GM18873 (cell line): ENCODE measurements around the gene ERC1.
"Not testable (repeated sequence)": the region's sequence is repeated elsewhere in the genome, so short reads cannot be mapped to it uniquely, and the experiment has no call there.

Experiments
- ATAC-seq: cut with Tn5 transposase; IDR thresholded peaks from one replicate; pipeline ENCODE4 v1.9.1; 2021; ENCODE audit warnings: mild to moderate bottlenecking, moderate library complexity, moderate number of reproducible peaks; ENCODE audit not compliant: unreplicated experiment, low FRiP score

Gene ERC1

DNA sequence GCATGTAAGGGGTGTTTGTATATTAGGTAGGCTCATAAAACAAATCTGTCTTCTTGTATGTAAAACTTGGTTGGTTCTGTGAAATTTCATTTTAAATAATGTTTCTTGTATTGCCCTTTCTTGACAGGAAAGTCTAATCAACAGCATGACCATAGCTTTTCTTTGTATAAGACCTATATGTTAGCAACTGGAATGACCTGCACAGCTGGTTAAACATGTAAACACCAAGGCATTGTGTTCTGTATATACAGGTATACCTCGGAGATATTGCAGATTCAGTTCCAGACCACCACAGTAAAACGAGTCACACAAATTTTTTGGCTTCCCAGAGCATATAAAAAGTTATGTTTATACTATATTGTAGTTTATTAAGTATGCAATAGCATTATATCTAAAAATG lies 183.6 kb downstream of the ERC1 start:
- no peak for ATAC-seq

DNA sequence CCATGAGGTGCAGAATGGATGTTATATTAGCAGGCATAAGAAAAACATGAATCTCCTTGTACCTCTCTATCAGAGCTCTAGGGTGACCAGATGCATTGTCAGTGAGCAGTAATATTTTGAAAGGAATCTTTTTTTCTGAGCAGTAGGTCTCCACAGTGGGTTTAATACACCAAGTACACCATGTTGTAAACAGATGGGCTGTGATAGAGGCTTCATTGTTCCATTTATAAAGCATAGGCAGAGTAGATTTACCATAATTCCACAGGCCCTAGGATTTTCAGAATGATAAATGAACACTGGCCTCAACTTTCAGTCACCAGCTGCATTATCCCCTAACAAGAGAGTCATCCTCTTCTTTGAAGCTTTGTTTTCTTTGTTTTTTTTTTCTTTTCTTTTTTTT lies 185.2 kb downstream of the ERC1 start:
- ATAC-seq = no peak

DNA sequence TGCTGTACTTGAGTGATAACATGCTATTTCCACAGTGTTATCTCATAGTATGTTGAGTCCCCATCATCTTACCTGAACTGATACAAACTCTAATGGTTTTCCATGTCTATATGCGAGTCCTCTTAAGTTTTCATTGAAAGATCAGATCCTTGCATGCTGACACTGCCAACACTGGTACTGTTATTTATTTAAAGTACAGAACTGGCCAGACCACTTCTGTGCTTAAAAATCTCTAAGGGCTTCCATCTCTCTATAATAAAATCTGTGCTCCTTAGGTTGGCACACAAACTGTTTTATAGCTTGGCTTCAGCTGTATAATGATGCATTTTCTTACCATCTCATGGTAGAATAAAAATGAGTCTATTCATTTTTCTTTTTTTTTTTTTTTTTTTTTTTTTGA lies 188.1 kb downstream of the ERC1 start:
- ATAC-seq = no peak

DNA sequence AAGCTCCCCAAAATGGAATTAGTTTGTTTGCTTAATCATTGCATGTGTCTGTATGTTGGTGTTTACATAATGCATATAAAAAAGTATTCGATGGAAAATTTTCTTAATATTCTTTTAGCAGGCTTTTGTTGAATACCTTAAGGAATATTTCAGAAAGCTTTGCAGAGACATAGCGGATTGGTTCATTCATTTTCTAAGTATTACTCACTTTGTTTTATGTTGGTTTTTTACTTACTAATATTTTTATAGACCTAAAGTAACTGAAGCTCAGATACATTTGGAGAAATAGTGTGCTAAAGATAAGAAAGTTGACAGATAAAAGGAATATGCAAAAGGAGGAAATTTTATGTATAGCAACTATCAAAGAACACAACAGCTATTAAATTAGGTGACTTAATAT lies 191.0 kb downstream of the ERC1 start:
- ATAC-seq = no peak

DNA sequence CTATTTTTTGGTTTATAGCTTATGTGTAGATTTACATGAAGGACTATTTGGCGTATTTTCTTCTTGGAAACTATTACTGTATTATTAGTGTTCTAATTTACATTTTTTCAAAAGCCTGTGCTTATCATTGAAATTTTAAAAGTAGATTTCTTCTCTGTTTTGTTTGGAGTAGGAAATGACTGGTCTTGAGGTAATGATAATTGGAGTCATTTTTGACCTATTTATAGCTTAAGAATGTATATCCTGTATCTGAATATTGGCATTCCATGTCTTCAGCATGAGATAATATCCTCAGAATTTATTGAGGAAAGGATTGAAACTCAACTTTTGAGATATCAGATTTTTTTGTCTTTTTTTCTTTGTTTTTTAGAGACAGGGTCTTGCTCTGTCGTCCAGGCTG lies 193.4 kb downstream of the ERC1 start:
- no peak for ATAC-seq

DNA sequence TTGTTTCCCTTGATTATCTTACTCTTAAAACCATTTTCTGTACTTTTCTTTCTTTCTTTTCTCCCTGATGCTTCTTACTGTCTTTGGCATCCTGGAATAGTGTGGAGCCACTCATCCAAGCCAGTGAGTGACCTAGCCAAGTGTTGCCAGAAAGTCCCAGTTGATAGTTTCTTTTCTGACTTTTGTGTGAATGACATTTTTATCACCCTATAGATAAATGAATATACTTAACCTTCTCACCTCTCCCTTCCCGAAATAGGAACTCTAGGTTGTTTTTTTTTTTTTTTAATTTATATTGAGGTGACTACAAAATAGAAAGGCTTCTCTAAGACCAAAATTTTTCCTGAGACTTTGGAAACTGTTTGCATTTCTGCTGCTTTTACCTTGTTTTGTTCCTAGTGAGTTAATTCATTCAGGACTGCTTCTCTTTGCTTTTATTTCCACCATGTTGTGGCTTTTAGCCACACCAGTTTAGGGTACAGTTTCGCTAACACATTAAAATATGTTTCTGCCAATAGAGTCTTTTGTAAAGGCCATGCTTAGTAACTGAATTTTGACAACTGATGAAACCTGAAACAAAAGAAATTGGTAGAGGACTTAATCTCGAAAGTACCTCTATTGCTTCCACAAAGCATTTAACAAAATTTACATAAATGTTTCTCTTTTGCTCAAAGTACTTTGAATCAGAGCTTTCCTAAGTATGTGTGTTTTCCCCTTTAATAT lies 194.6 kb downstream of the ERC1 start:
- no peak for ATAC-seq

DNA sequence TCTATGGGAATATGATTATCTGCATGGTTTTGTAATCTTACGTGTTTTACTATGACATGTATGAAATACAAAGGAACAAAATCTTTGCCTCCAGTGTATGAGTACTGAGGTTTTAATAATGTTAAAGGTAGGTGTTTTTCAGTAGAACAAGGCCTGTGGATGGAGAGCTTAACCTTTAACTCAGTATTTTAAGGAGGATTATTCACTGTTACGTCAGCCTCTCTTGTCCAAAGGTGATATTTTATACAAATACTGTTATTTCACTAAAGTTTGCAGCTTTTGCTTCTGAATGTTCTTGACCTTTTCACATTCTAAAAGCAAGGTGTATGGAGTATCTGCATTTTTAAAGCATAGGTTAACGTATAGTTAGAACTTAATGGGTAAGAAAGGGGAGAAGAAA lies 195.3 kb downstream of the ERC1 start:
- no peak for ATAC-seq

DNA sequence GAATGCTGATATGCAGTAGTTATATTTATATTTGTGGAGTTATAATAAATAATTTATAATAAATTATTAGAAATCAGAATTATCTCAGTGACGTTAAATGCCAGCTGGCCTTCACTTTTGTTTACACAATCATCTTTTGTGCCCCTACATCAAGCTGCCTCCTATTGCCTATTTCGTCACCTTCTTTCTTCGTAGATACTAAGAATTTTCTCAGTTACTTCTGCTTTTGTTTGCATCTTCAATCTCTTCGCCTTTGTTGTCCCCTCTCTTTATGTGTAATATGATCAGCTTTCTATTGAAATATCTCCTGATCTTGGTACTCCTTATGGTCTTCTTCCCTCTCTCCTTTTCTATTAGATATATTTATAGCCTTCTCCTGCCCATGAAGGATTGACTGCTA lies 197.0 kb downstream of the ERC1 start:
- ATAC-seq = no peak

DNA sequence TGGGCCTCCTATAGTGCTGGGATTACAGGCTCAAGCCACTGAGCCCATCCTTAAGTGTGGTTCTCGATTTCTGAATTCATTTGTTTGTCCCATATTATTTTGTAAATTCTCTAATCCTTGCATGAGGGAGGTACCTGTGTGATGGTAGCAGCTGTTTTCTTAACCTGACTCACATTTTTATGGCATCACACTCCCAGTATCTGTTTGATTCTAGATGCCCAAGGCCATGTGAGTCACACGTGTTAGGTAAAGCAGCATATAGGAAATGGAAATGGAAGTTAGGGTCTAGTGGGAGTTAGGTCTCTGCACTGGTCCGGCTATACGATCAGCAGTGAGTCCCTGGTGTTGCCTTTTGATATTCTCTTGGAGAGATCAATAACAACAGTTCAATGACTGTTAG lies 198.1 kb downstream of the ERC1 start:
- ATAC-seq = no peak

DNA sequence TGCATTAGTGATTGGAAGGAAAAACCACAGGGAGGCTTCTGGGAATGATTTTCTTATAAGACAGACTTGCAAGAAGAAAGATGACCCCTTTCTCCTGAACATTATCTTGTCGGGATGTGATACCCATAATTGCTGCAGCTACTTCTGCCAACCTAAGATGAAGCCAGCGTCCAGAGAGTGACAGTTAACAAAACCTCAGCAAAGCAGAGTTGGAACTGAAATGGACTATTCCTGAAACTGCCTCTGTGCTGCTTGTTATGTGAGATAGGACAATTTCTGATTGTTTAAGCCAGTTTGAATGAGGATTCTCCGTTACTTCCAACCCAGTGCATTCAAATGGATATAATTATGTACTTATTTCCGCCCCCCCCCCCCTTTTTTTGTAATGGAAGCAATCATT lies 204.5 kb downstream of the ERC1 start:
- no peak for ATAC-seq

DNA sequence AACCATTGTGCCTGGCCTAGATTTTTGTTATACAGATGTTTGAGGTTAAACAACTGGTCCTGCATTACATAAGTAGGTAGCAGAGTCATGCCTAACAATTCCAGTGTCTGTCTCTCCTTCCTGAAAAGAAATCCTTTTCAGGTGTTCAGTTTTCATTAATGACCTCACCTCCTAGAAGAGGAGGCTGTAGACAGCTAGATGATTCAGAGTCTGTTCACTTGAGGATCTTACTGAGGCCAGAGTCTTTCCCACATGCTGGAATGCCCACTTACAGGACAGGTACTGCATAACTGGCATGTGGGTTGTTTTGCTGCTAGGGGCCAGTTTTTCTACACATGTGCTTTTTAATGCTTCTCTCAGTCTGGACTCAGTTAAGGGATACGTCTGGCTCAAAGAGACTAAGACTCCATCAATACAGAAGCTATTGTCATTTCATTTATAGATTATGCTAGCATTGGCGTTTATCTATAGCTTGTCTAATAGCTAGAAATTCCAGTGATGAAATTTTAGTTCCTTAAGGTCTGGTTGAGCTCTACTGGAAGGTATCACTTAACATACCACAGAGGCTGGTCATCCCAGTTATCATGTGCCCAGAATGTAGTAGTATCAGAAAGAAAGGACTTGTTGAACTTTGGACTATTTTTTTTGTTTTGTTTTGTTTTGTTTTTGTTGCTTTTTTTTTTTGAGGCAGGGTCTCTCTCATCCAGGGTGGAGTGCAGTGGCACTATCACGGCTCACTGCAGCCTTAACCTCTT lies 206.4 kb downstream of the ERC1 start:
- ATAC-seq = no peak

DNA sequence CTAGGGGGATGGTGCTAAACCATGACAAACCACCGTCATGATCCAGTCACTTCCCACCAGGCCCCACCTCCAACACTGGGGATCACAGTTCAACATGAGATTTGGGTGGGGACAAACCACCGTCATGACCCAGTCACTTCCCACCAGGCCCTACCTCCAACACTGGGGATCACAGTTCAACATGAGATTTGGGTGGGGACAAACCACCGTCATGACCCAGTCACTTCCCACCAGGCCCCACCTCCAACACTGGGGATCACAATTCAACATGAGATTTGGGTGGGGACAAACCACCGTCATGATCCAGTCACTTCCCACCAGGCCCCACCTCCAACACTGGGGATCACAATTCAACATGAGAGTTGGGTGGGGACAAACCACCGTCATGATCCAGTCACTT lies 207.8 kb downstream of the ERC1 start:
- not testable (repeated sequence) for ATAC-seq

DNA sequence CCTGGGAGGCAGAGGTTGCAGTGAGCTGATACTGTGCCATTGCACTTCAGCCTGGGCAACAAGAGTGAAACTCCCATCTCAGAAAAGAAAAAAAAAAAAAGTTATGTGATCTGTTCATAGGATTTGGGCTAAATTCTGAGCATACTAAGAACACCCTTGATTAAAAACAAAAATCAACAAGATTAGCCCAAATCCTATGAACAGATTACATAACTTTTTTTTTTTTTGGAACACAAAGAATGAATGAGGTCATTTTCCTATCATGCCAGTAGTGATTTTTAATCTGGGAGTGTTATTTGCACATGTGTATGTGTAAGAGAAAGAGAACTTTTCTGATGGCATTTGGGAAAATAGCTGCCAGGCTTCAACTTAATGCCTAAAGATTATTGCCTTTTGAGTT lies 208.7 kb downstream of the ERC1 start:
- no peak for ATAC-seq

DNA sequence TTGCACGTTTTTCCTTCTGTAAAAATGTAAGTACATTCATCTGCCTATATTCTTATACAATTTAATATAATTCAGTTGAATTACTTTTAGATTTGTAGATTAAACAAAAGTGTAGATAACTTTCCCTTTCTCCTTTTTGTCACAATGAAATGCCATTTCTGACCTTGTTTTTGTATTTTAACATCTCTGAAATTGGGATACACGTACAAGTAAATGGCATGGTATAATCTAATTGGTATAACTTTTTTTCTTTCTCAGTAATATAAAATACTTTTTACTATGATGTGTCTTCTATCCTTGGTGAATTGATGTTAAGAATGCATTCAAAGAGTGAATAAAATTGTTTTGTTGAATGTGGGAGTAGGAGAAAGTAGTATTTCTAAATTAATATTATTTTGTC lies 210.0 kb downstream of the ERC1 start:
- ATAC-seq = no peak

DNA sequence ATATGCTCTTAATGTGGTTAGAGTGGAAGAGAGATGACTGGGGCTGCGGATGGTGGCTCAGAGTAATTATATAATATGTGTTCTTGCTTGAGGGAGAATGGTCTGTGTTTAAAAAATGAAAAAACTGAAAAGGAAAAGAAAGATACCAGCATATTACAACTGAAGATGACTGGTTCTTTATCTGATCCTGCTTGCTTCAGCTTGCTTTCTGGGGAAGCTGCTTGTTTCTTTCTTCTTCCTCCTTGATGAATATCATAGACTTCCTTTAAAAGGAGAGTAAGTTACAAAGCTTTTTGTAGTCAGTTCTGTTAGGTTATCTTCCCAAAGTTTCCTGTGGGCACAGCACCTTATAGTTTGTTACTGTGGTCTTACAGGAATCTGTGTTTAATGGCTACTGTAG lies 210.9 kb downstream of the ERC1 start:
- ATAC-seq = no peak

DNA sequence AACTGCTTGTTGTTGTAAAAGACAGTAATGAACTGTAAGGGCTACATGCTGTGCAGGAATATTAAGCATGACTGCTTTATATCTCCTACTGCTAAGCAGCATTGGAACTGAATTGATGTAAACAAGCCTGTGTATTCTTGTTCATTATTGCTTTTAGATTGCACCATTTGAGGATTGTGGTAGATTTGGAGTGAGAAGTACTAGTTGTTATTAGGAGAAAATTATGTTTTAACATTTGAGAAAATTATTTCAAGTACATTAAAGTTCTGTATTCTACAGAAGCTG lies 212.7 kb downstream of the ERC1 start:
- no peak for ATAC-seq

DNA sequence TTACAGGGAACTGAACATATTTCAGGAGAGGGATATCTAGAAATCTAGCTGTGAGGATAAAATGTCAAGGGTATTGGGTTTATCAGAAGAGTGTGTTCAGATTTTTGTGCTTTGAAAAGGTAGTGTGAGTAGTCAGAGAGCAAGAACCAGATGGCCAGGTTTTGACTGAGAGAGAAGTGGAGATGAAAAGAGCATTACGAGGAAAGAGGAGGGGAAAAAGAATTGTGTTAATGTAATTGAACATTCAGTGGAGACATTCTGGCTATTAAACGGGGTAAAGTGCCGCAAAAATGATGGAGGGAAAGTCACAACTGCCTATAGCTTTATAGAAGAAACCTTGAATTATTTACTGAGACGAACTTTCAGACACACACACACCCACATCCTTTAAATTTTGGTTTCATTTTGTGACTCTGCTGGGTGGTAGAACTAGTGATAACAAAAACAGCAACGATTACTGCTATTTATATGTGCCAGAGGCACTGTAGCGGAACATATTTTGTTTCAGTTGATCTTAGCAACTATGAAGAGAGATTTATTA lies 213.6 kb downstream of the ERC1 start:
- peak; percentile 49 for ATAC-seq

DNA sequence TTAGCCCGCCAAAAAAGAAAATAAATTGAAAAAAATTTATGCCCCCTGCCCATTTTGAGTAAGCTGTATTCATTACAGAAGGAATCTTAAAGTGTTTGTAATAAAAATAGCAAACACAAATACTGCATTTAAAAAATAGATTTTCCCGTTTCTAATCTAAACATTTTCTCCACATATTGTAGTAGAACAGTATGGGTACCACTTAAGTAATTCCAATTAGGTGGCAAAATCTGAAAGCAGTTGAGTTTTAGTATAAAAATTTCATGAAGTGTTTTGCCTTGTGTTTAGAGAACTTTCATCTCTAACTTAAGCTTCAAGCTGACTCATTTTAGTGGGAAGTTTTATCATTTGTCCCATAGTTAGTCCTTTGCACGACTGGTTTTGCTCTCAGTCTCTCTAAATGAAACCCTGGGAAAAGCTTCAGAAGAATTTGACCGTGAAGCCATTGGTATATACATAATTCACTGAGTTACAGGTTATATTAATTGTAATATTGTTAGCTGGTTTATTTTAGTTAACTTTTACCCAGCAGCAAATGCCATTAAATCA lies 214.6 kb downstream of the ERC1 start:
- no peak for ATAC-seq

DNA sequence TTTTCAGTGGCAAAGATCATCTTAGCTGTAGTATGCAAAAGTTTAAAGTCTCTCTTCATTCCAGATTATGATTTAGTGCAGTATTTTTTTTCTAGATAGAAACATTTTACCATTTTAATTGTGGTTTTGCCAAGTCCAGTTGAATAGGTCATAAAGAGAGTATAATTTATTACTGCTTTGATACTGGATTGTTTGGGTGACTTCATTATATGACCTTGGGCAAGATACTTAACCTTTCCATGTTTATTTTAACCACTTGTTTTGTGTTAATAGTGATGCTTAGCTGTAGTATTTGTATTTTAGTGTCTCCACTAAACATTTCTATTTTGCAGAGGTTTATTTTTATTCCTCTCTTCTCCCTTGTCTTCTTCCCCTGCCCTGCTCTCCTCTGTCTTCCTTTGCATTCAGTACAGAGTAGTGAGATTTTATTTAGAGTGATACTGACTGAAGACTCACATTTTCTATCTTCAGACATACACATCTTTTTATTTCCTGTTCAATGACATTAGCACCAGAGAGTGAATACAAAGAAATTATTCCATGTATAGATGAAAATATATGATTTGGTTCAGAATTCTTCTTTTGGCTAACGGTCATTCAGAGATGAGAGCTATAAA lies 215.2 kb downstream of the ERC1 start:
- ATAC-seq = no peak

DNA sequence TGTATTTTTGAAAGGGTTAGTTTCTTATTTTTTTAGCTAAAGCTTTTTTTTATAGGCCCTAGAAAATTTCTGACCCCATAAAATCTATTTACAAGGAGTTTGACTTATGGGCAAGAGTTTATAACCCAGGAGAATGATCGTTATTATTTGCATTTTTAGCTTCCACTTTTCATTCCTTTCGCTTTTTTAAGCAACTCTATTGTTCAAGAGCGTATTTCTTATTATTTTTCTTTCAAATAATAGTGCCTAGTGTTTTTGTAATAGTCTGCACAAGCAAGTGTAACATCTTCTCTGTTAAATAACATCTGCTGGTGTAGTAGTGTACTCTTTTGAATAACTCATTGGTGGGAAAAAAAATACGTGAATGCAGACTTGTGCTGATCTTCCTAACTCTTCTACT lies 216.3 kb downstream of the ERC1 start:
- ATAC-seq = no peak

DNA sequence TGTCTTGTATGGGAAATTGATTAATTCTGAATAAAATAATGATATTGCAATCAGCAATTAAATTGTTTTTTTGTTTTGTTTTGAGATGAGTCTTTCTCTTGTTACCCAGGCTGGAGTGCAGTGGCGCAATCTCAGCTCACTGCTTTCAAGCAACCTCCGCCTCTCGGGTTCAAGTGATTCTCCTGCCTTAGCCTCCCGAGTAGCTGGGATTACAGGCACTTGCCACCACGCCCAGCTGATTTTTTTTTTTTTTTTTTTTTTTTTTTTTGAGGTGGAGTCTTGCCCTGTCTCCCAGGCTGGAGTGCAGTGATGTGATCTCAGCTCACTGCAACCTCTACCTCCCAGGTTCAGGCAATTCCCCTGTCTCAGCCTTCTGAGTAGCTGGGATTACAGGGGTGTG lies 217.7 kb downstream of the ERC1 start:
- ATAC-seq = not testable (repeated sequence)
